Lower leg skin (tissue), 3 donors: ENCODE results near the gene EXOC6B.

Experiments used
- POLR2A ChIP-seq, 2 donors: fragments of 450-650 bp; IDR thresholded peaks; one replicate each; pipeline ENCODE4 v1.6.1; 2016 to 2017; ENCODE audit warnings: antibody characterized with exemption in 2 of 2, mild to moderate bottlenecking in 1 of 2, moderate library complexity in 1 of 2
- TF ChIP-seq, protein P1 (sequence below), 3 donors: fragments of 450-650 bp; IDR thresholded peaks; one replicate each; pipeline ENCODE4 v1.5.1; 2016; ENCODE audit warnings: antibody characterized with exemption in 3 of 3, mild to moderate bottlenecking in 3 of 3, moderate library complexity in 2 of 3

DNA sequence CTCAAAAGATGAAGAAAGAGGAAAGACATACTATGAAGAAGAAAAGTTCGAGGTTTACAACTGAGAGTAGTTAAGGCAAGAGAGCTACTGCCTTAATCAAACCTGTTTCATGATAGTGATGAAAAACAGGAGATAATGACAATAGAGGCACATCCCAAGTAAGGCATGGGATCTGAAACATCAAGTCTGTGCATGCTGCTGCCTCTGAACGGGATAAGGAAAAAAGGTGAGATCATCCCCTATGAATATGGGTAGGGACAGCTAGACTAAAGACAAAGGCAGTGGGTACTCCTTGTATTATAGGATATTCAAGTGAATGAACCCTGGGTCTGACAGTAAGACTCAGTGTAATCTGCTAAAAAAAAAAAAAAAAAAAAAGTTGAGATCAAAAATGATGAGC, 3.0 kb downstream of the EXOC6B start:
- TF ChIP-seq, protein P1, sequence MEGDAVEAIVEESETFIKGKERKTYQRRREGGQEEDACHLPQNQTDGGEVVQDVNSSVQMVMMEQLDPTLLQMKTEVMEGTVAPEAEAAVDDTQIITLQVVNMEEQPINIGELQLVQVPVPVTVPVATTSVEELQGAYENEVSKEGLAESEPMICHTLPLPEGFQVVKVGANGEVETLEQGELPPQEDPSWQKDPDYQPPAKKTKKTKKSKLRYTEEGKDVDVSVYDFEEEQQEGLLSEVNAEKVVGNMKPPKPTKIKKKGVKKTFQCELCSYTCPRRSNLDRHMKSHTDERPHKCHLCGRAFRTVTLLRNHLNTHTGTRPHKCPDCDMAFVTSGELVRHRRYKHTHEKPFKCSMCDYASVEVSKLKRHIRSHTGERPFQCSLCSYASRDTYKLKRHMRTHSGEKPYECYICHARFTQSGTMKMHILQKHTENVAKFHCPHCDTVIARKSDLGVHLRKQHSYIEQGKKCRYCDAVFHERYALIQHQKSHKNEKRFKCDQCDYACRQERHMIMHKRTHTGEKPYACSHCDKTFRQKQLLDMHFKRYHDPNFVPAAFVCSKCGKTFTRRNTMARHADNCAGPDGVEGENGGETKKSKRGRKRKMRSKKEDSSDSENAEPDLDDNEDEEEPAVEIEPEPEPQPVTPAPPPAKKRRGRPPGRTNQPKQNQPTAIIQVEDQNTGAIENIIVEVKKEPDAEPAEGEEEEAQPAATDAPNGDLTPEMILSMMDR (IDR thresholded peaks at IDR 0.05): no peak
- TF ChIP-seq POLR2A (IDR thresholded peaks at IDR 0.05): no peak
